Hindlimb muscle (tissue), 1 donor: ENCODE results near the gene CNTN6. TPM values are rescaled to one million over a fixed set of nuclear protein-coding genes. Genes with fewer than 3 reads are reported as not detected.

Experiments used
- DNase-seq: peaks from one replicate; pipeline ENCODE4 v3.0.0-alpha.2; 2013
- polyA plus RNA-seq: library from polyadenylated mRNA; unstranded; fragments of 120-200 nt; gene quantifications from one replicate; pipeline ENCODE4 v1.2.1, GENCODE V29; 2013; ENCODE audit not compliant: insufficient read length

Gene CNTN6
- 0.59 TPM for polyA plus RNA-seq

- DNase-seq = no peak
These were observed at the start of gene CNTN6 for GRCh38 chr3:1092771-1093170. CNTN6 (plus strand) TSS chr3:1093024; CDS start chr3:1148009, 54,985 bp downstream.

DNA sequence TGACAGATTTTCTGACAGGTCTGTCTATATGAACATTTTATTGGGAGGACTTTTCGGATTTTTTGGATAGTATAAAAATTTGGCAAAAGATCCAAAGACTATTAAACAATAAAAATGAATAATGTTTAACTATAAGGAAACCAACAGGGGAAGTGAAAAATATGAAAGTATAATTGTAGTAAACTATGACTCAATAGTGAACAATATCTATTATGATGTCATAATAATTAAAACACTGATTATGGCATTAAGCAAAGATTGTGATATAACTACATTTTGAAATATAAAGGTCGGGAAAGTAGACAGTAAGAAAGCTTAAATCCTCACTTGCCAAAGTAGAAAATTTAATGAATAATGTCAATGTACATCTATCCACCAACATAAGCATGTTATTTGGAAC lies 44.3 kb upstream of the CNTN6 start:
- DNase-seq = no peak

- no peak for DNase-seq
These were observed 37.0 kb upstream of the CNTN6 start for GRCh38 chr3:1055870-1056269.

GRCh38 chr3:1056744-1057143 lies 36.1 kb upstream of the CNTN6 start:
- DNase-seq = peak; percentile 14

- no peak for DNase-seq
These were observed 35.4 kb upstream of the CNTN6 start for GRCh38 chr3:1057436-1057835.

GRCh38 chr3:1068985-1069384 lies 23.8 kb upstream of the CNTN6 start:
- DNase-seq = no peak

GRCh38 chr3:1072041-1072440 lies 20.8 kb upstream of the CNTN6 start:
- no peak for DNase-seq

DNA sequence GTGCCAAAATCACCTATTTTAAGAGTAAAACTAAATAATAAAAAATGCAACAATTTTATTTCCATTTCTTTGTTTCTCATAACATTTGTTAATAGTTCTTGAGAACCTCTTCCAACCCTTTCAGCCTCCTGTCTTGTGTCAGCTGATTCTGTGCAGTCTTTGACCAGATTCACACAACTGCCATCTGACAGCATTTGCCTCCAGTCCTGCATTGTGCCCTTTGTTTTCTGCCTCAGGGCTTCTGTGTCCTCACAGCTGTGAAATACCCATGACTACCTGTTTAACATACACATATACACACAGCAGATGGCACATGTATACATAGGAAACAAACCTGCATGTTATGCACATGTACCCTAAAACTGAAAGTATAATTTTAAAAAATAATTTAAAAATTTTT lies 13.2 kb upstream of the CNTN6 start:
- no peak for DNase-seq

DNA sequence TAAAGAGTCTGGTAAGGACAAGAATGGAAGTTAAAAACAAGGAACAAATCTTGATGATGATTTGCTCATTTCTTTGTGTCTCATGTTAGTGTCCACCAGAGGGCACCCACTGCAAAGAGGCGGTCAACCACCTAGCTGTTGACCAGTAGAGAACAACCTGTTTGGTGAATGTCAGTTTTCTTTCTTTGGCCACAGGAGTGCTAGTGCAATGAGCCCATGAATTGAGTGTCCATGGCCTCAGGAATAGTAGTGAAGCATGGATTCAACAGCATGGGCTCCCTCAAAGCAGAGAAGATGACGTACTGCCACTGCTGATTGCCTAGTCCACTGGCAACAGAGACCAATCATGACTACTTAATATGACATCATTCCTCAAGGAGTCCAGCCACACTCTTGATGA lies 10.7 kb upstream of the CNTN6 start:
- DNase-seq = peak; percentile 45

DNA sequence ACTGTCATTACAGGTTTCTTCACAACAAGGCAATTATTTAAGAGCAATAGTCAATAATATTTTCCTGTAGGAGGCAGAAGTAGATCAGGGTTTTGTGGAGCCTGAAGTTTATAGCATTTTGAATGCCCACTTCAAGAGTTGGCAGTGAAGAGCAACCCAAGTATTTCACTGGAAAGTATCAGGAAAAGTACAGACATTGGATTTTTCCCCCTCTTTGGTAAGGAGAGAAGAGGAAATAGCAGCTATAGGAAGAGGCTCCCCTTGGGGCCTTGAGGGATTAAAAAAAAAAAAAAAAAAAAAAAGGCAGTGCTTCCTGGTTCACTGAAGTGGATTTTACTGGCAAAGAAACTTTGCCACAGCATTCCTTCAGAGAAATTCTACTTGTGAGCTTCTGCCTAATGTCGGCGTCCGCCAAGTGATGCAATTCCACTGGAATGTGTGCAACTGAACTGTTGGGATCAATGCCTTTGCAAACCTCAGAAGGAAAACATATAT lies 5.7 kb upstream of the CNTN6 start:
- peak; percentile 67 for DNase-seq

GRCh38 chr3:1088503-1088902 lies 4.3 kb upstream of the CNTN6 start:
- no peak for DNase-seq

- DNase-seq = no peak
These were observed 1.5 kb upstream of the CNTN6 start for GRCh38 chr3:1091286-1091685.

DNA sequence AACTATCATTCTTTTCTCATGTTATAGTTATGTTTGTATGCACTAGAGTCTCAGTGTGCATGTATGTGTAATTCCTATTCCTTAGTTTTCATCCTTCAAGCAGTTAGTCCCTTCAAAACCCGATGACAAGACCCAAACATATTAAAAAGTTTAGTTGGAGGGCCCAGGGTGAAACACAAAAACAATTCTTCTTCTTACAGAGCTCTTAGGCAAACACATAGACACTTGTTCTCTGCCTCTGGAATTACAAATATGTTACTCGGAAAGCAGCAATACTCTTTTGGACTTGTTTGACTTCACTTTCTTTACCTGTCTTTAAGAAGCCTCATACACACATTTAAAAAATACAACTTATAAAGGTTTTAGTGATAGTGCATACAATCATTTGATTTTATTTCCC lies 763 bp upstream of the CNTN6 start:
- no peak for DNase-seq

- no peak for DNase-seq
These were observed 393 bp downstream of the CNTN6 start for GRCh38 chr3:1093217-1093616.

DNA sequence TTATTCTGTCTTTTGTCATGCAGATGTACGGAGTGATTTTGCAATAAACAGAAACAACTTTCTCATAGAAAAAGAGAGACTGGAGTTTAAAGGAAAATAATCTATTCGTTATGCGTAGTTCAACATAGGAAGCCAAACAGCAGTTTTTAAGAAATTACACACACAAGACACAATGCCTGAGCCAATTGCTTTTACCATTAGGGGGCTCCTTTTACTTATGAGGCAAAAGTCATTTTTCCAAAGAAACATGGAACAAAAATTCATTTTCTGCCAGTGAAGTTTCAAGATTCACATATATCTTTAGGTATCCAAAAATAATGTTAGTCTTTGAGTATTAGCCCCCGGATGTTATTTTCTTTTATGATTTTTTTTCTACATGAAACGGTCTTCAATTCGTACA lies 10.7 kb downstream of the CNTN6 start:
- DNase-seq = no peak

DNA sequence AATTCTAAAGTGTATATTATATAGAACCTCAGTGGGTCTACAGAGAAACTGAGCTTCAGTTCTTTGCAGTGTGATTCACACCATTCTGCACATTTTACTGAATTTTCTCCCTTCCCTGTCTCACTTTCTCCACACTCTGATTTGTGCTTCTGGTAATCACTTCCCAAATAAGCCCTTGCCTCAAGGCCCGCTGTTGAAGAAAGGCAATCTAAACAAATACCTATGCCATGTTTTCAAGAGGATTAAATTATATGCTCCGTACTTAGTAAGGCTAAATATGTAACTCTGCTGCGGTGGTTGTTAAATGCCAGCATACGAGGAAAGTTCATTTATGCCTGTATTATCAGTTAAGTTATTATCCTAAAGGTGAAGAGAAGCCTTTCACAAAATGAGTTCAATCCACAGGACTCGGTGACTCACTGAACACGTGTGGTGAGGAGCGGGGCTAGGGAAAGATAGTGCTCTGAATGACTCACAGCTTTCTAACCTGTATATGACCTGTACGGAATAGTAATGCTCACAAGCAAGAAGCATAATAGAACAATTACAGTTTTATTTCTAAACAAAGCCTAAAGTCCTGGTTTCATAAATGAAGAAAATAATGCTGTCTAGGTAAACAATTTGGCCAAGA lies 25.1 kb downstream of the CNTN6 start:
- DNase-seq = no peak

- DNase-seq = no peak
These were observed 38.3 kb downstream of the CNTN6 start for GRCh38 chr3:1131166-1131565.

GRCh38 chr3:1135194-1135593 lies 42.4 kb downstream of the CNTN6 start:
- DNase-seq = no peak

- DNase-seq = no peak
These were observed 45.2 kb downstream of the CNTN6 start for GRCh38 chr3:1138036-1138435.

- DNase-seq = no peak
These were observed 46.2 kb downstream of the CNTN6 start for GRCh38 chr3:1139071-1139470.

GRCh38 chr3:1147326-1147725 lies 54.5 kb downstream of the CNTN6 start:
- DNase-seq = no peak

- DNase-seq = no peak
These were observed 55.0 kb downstream of the CNTN6 start for GRCh38 chr3:1147819-1148218.

GRCh38 chr3:1164101-1164500 lies 71.3 kb downstream of the CNTN6 start:
- DNase-seq = no peak

- DNase-seq = no peak
These were observed 78.5 kb downstream of the CNTN6 start for GRCh38 chr3:1171320-1171719.

DNA sequence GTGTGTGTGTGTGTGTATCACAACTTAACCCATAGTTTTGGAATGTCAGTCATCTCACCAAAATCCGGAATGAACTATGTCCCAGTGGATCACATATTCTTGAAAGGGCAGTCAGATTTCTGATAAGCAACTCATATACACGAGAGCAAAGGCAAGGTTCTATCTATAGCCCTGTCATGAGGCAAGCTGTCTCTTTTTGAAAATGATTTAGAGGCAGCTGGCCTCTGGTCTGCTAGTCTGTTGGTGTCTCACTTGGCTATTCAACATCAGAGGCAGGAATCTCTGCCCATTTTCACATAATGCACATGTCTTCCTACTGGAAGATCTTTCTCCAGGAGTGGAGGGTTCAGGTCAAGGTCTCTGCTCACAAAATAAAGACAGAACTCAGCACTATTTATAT lies 79.8 kb downstream of the CNTN6 start:
- no peak for DNase-seq
